HepG2 (cell line): ENCODE results near the gene SULT2B1. TPM values are rescaled to one million over a fixed set of nuclear protein-coding genes. Genes with fewer than 3 reads are reported as not detected.

Experiments
- ELF3 ChIP-seq: IDR thresholded peaks from 2 replicates; pipeline ENCODE4 v1.6.1; 2016; ENCODE audit warnings: missing genetic modification reagents, missing compliant biosample characterization
- FOSL2 ChIP-seq: sonication (generic); formaldehyde crosslinking; IDR thresholded peaks from 2 replicates; pipeline ENCODE4 v1.4.0; 2020; ENCODE audit warnings: missing genetic modification reagents
- HMG20A ChIP-seq: IDR thresholded peaks from 2 replicates; pipeline ENCODE4 v1.6.1; 2016; ENCODE audit warnings: borderline replicate concordance
- KAT8 ChIP-seq: IDR thresholded peaks from 2 replicates; pipeline ENCODE4 v1.6.1; 2016; ENCODE audit warnings: missing genetic modification reagents, missing compliant biosample characterization
- NR2C2 ChIP-seq: sonication (generic); formaldehyde crosslinking; IDR thresholded peaks from 2 replicates; pipeline ENCODE4 v1.4.0; 2020; ENCODE audit warnings: missing genetic modification reagents, mild to moderate bottlenecking, moderate library complexity, borderline replicate concordance
- NR2F6 ChIP-seq, 2 experiments: IDR thresholded peaks; 2 replicates each; pipeline ENCODE4 v1.6.1; 2016; ENCODE audit warnings: antibody characterized with exemption in 1 of 2, mild to moderate bottlenecking in 1 of 2
- PHB2 ChIP-seq: fragments of 450-650 bp; IDR thresholded peaks from 2 replicates; pipeline ENCODE4 v1.6.1; 2018; ENCODE audit not compliant: partially characterized antibody
- POLR2A ChIP-seq, 2 experiments: IDR thresholded peaks; 2 replicates each; pipeline ENCODE4 v1.6.1; 2011; ENCODE audit warnings: low read depth in 2 of 2, low read length in 2 of 2, mild to moderate bottlenecking in 1 of 2, moderate library complexity in 1 of 2; ENCODE audit not compliant: insufficient read depth in 1 of 2
- SOX5 ChIP-seq: IDR thresholded peaks from 2 replicates; pipeline ENCODE4 v1.6.1; 2016; ENCODE audit warnings: borderline replicate concordance
- SP1 ChIP-seq, 2 experiments: fragments of 450-650 bp in 1 of 2; sonication (generic) in 1 of 2; formaldehyde crosslinking in 1 of 2; IDR thresholded peaks; 2 replicates each; pipeline versions ENCODE4 v1.4.0 to v1.6.1; 2016 to 2020; ENCODE audit warnings: missing genetic modification reagents in 1 of 2
- TCF12 ChIP-seq, 2 experiments: fragments of 450-650 bp in 1 of 2; sonication (generic) in 1 of 2; formaldehyde crosslinking in 1 of 2; IDR thresholded peaks; 2 replicates each; pipeline versions ENCODE4 v1.6.1 to v1.8.0; 2017 to 2022; ENCODE audit warnings: antibody characterized with exemption in 1 of 2, mild to moderate bottlenecking in 1 of 2, missing genetic modification reagents in 1 of 2, moderate library complexity in 1 of 2
- TEAD3 ChIP-seq: optimal IDR thresholded peaks from 2 replicates; pipeline ENCODE3; 2016; ENCODE audit warnings: borderline replicate concordance
- TOE1 ChIP-seq: sonication (generic); formaldehyde crosslinking; IDR thresholded peaks from 2 replicates; pipeline ENCODE4 v1.4.0; 2020; ENCODE audit warnings: mild to moderate bottlenecking, missing genetic modification reagents
- YY1 ChIP-seq: IDR thresholded peaks from 2 replicates; pipeline ENCODE4 v1.6.1; 2011; ENCODE audit warnings: low read length, low read depth, moderate library complexity, mild to moderate bottlenecking; ENCODE audit not compliant: insufficient read depth, insufficient replicate concordance
- ZFX ChIP-seq: sonication (generic); formaldehyde crosslinking; IDR thresholded peaks from 2 replicates; pipeline ENCODE4 v1.4.0; 2020; ENCODE audit warnings: mild to moderate bottlenecking, low read depth, missing genetic modification reagents, moderate library complexity
- ZNF367 ChIP-seq: sonication (generic); formaldehyde crosslinking; IDR thresholded peaks from 2 replicates; pipeline ENCODE4 v1.4.0; 2020; ENCODE audit warnings: missing genetic modification reagents, borderline replicate concordance
- ZNF383 ChIP-seq: sonication (generic); formaldehyde crosslinking; IDR thresholded peaks from 2 replicates; pipeline ENCODE4 v1.4.0; 2020; ENCODE audit warnings: missing genetic modification reagents, mild to moderate bottlenecking, borderline replicate concordance
- ZNF607 ChIP-seq: sonication (generic); formaldehyde crosslinking; IDR thresholded peaks from 2 replicates; pipeline ENCODE4 v1.5.1; 2020; ENCODE audit warnings: missing genetic modification reagents, mild to moderate bottlenecking, borderline replicate concordance
- ZSCAN29 ChIP-seq: sonication (generic); formaldehyde crosslinking; conservative IDR thresholded peaks from 2 replicates; pipeline ENCODE4 v1.4.0; 2020; ENCODE audit warnings: mild to moderate bottlenecking, missing genetic modification reagents
- ZSCAN31 ChIP-seq: sonication (generic); formaldehyde crosslinking; IDR thresholded peaks from 2 replicates; pipeline ENCODE4 v1.5.0; 2020; ENCODE audit warnings: low read depth, mild to moderate bottlenecking, missing genetic modification reagents
- polyA plus RNA-seq, 8 experiments: library from polyadenylated mRNA; depleted of rRNA in 3 of 8; stranded (reverse) in 7 of 8; unstranded in 1 of 8; fragments of >200 nt; fragmentation: Illumina TruSeq in 4 of 8; extraction: Trizol in 4 of 8; gene quantifications; 2 replicates each; pipeline versions ENCODE4 v1.2.1 to v1.2.3, GENCODE V29; 2011 to 2016; ENCODE audit warnings: low read depth in 4 of 8, missing spikeins in 1 of 8, mixed read lengths in 1 of 8; ENCODE audit not compliant: insufficient read depth in 1 of 8
- total RNA-seq, 5 experiments: library from RNA; depleted of rRNA; stranded (reverse); fragments of >200 nt; fragmentation: Illumina TruSeq; extraction: Trizol; gene quantifications; 2 replicates each; pipeline ENCODE4 v1.2.3, GENCODE V29; 2016; ENCODE audit warnings: low read depth in 1 of 5
- TF ChIP-seq, protein P1 (sequence below): sonication (generic); formaldehyde crosslinking; IDR thresholded peaks from 2 replicates; pipeline ENCODE4 v1.5.0; 2020; ENCODE audit warnings: missing genetic modification reagents, mild to moderate bottlenecking, borderline replicate concordance
- TF ChIP-seq, protein P2 (sequence below): sonication (generic); formaldehyde crosslinking; IDR thresholded peaks from 2 replicates; pipeline ENCODE4 v1.8.0; 2022; ENCODE audit warnings: mild to moderate bottlenecking, missing genetic modification reagents, moderate library complexity
- TF ChIP-seq, protein P3 (sequence below): sonication (generic); formaldehyde crosslinking; IDR thresholded peaks from 2 replicates; pipeline ENCODE4 v1.4.0; 2020; ENCODE audit warnings: missing genetic modification reagents
- TF ChIP-seq, protein P4 (sequence below): fragments of 450-650 bp; IDR thresholded peaks from 2 replicates; pipeline ENCODE4 v1.6.1; 2017

Gene SULT2B1
- total and polyA plus RNA-seq, 2 of the 13 experiments (the other 11 are each of a cell fraction or from before 2014, with no cell fraction given): 0.13 TPM; not detected in 1

DNA sequence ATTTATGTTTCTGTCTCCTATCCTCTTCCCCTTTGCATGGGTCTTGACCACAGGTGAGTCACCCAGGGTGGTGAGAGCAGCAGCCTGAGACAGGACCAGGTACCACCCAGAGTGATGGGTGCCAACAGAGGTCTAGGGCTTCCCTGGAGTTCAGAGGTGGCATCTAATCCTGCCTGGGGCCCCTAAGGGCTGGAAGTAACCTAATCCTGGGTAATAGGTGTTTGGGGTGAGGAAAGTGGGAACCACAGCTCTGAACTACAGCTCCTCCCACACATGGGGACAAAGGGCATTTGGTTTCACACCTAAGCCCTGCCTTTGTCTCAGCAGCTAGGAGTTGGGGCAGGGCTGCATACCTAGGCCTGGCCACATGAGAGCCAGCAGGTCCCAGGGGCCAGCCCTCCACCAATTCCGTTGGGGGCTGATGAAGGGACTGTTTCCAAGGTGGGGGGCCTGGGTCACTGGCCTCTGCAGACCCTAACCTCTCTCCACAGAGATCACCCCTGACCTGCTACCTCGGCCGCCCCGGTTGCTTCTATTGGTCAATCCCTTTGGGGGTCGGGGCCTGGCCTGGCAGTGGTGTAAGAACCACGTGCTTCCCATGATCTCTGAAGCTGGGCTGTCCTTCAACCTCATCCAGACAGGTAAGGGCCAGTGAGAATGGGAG is 75.4 kb downstream of the SULT2B1 start (continued):
- TF ChIP-seq TEAD3 (CRISPR knock-in tag) (peak; percentile 76), ZNF607 (CRISPR knock-in tag) (no peak), PHB2 (no peak), YY1 (no peak), ZNF383 (CRISPR knock-in tag) (no peak), ZSCAN29 (CRISPR knock-in tag) (no peak), FOSL2 (CRISPR knock-in tag) (peak; percentile 11; the same call in 1 of the 2 replicates), ZSCAN31 (CRISPR knock-in tag) (0 out of 2 replicates have a peak, but pooled peaks have one; percentile 26), TOE1 (CRISPR knock-in tag) (no peak), TCF12 (IDR thresholded peaks at IDR 0.05) (no peak), TCF12 (CRISPR knock-in tag; IDR thresholded peaks at IDR 0.05) (no peak), POLR2A (IDR thresholded peaks at IDR 0.05; ENCODE audit: insufficient read depth in 1 of 2, low read depth in 2 of 2, low read length in 2 of 2) (peak; percentile 18 to 31; a peak in 1 of 4 replicates), HMG20A (CRISPR knock-in tag) (no peak), KAT8 (CRISPR knock-in tag) (0 out of 2 replicates have a peak, but pooled peaks have one; percentile 30), ZFX (CRISPR knock-in tag) (peak; percentile 80), NR2F6 (IDR thresholded peaks at IDR 0.05) (peak; percentile 44), NR2F6 (CRISPR knock-in tag; IDR thresholded peaks at IDR 0.05) (peak; percentile 63; the same call in 1 of the 2 replicates), NR2C2 (CRISPR knock-in tag) (peak; percentile 52; the same call in 1 of the 2 replicates), SP1 (IDR thresholded peaks at IDR 0.05) (no peak), SP1 (CRISPR knock-in tag; IDR thresholded peaks at IDR 0.05) (0 out of 2 replicates have a peak, but pooled peaks have one; percentile 35), SOX5 (CRISPR knock-in tag) (peak; percentile 75), ZNF367 (CRISPR knock-in tag) (no peak), ELF3 (CRISPR knock-in tag) (no peak)
- TF ChIP-seq, protein P1, sequence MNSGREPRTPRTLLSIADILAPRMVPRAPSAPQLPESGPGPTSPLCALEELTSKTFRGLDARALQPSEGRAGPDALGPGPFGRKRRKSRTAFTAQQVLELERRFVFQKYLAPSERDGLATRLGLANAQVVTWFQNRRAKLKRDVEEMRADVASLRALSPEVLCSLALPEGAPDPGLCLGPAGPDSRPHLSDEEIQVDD (CRISPR knock-in tag): no peak
- TF ChIP-seq, protein P2, sequence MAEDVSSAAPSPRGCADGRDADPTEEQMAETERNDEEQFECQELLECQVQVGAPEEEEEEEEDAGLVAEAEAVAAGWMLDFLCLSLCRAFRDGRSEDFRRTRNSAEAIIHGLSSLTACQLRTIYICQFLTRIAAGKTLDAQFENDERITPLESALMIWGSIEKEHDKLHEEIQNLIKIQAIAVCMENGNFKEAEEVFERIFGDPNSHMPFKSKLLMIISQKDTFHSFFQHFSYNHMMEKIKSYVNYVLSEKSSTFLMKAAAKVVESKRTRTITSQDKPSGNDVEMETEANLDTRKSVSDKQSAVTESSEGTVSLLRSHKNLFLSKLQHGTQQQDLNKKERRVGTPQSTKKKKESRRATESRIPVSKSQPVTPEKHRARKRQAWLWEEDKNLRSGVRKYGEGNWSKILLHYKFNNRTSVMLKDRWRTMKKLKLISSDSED (CRISPR knock-in tag): no peak
- TF ChIP-seq, protein P3, sequence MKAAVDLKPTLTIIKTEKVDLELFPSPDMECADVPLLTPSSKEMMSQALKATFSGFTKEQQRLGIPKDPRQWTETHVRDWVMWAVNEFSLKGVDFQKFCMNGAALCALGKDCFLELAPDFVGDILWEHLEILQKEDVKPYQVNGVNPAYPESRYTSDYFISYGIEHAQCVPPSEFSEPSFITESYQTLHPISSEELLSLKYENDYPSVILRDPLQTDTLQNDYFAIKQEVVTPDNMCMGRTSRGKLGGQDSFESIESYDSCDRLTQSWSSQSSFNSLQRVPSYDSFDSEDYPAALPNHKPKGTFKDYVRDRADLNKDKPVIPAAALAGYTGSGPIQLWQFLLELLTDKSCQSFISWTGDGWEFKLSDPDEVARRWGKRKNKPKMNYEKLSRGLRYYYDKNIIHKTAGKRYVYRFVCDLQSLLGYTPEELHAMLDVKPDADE (CRISPR knock-in tag): no peak
- TF ChIP-seq, protein P4, sequence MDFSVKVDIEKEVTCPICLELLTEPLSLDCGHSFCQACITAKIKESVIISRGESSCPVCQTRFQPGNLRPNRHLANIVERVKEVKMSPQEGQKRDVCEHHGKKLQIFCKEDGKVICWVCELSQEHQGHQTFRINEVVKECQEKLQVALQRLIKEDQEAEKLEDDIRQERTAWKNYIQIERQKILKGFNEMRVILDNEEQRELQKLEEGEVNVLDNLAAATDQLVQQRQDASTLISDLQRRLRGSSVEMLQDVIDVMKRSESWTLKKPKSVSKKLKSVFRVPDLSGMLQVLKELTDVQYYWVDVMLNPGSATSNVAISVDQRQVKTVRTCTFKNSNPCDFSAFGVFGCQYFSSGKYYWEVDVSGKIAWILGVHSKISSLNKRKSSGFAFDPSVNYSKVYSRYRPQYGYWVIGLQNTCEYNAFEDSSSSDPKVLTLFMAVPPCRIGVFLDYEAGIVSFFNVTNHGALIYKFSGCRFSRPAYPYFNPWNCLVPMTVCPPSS: no peak
